ENCODE measurements around the gene FAM120B. TPM values are rescaled to one million over a fixed set of nuclear protein-coding genes. Genes with fewer than 3 reads are reported as not detected.

The FAM120B gene
- total RNA-seq, 4 donors from 2014 or later: 21.8 to 25.7 (median 22.7) TPM

DNA sequence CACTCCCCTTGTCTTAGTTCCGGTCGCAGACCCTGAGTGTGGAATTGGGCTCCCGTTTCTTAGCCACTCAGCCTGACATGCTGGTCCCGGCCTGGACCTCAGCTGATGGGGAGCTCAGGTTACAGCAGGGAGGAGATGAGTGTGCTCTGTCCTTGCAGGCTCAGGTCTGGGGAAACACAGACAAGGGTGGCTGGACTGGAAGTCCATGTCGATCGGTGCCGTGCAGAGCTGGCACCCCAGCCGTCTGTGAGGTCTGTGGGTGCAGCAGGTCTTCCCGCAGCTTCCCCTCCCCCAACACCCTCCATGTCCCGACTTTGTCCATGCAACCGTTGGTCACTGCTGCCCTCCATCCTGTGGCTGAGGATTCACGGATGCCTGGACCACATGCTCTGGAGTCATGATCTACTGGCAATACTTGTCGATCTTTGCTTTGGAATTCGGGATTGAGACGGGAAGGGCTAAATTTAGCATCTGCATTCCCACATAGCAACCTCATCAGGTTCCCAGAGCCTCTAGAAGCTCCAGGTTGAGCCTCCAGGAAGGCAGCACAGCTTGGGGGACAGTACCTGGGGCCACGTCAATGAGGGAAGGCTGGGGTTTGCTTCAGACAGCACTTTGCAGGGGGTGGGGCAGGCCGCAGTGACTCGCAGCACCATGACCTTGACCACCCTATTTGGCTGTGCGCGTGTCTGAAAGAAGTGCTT lies 127.7 kb downstream of the FAM120B start:
- 80 to 82% methylated on average over 18 to 19 of the region's 20 CpGs for WGBS, 2 donors
- no peak for TF ChIP-seq POLR2A (IDR thresholded peaks at IDR 0.05)
- TF ChIP-seq, protein P1, sequence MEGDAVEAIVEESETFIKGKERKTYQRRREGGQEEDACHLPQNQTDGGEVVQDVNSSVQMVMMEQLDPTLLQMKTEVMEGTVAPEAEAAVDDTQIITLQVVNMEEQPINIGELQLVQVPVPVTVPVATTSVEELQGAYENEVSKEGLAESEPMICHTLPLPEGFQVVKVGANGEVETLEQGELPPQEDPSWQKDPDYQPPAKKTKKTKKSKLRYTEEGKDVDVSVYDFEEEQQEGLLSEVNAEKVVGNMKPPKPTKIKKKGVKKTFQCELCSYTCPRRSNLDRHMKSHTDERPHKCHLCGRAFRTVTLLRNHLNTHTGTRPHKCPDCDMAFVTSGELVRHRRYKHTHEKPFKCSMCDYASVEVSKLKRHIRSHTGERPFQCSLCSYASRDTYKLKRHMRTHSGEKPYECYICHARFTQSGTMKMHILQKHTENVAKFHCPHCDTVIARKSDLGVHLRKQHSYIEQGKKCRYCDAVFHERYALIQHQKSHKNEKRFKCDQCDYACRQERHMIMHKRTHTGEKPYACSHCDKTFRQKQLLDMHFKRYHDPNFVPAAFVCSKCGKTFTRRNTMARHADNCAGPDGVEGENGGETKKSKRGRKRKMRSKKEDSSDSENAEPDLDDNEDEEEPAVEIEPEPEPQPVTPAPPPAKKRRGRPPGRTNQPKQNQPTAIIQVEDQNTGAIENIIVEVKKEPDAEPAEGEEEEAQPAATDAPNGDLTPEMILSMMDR (IDR thresholded peaks at IDR 0.05): no peak
- no peak overlapping the region for H3K4me3 ChIP-seq (ENCODE audit: low read depth, poor library complexity, severe bottlenecking)
- peak in 1 of 2 donors; percentile 70 for DNase-seq (ENCODE audit: low spot score in 2 of 2)
- intact Hi-C loops (cut with DNase I; ENCODE audit: low total_unique reads): loop anchor here (5.0 kb wide), 1 partner anchor 992 kb away; no protein-coding TSS in a partner anchor

- TF ChIP-seq, protein P1 (IDR thresholded peaks at IDR 0.05): no peak
- TF ChIP-seq POLR2A (IDR thresholded peaks at IDR 0.05): no peak
- 83 to 85% methylated on average over 16 to 17 of the region's 17 CpGs for WGBS, 2 donors
- intact Hi-C loops (cut with DNase I; ENCODE audit: low total_unique reads): loop anchor here (5.0 kb wide), 1 partner anchor 992 kb away; no protein-coding TSS in a partner anchor
- DNase-seq (ENCODE audit: low spot score in 2 of 2): peak in 1 of 2 donors; percentile 76
- no peak overlapping the region for H3K4me3 ChIP-seq (ENCODE audit: low read depth, poor library complexity, severe bottlenecking)
Measured at GRCh38 chr6:170434821-170435155, 128.2 kb downstream of the FAM120B start.

- no peak for DNase-seq (ENCODE audit: low spot score in 2 of 2)
- no peak overlapping the region for H3K4me3 ChIP-seq (ENCODE audit: low read depth, poor library complexity, severe bottlenecking)
- TF ChIP-seq, protein P1 (IDR thresholded peaks at IDR 0.05): no peak
- no peak for TF ChIP-seq POLR2A (IDR thresholded peaks at IDR 0.05)
- 79 to 100% methylated on average over 1 of the region's 1 CpG for WGBS, 2 donors
- intact Hi-C loops (cut with DNase I; ENCODE audit: low total_unique reads): no loop called here
Measured at GRCh38 chr6:170435766-170436165, 129.2 kb downstream of the FAM120B start.

GRCh38 chr6:170436209-170436809 lies 129.8 kb downstream of the FAM120B start:
- WGBS, 2 donors: 83 to 88% methylated on average over 3 of the region's 3 CpGs
- no peak for DNase-seq (ENCODE audit: low spot score in 2 of 2)
- no peak for TF ChIP-seq POLR2A (IDR thresholded peaks at IDR 0.05)
- TF ChIP-seq, protein P1 (IDR thresholded peaks at IDR 0.05): no peak
- no peak overlapping the region for H3K4me3 ChIP-seq (ENCODE audit: low read depth, poor library complexity, severe bottlenecking)
- intact Hi-C loops (cut with DNase I; ENCODE audit: low total_unique reads): no loop called here

DNA sequence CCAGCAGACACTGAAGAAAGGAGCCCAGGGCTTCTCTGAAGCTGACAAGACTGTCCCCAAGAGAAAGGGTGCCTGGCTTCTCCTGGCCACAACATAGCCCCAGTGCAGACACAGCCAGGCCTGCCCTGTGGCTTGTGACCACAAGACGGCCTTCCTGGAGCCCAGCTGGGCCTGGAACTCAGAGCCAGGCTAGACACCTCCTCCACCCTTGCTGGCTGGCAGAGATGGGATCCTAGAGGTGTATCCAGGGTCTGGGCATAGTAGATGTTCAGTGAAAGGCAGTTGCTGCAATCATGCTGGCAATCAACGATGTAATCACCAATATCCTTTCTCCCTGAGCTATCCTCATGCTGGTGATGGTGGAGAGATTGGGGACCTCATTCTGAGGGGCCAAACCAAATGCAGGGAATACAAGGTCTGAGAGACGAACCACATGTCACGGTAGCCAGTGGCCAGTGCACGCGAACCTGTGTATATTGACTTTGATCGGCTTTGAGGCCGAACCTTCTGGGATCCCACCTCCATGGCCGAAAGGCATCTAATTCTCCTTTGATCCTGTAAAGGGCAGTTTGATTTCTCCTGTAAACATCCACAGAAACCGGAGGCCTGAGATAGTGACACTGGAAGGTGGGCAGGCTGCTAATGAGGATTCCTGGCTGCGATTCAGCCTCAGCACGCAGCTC lies 131.3 kb downstream of the FAM120B start:
- H3K4me3 ChIP-seq (ENCODE audit: low read depth, poor library complexity, severe bottlenecking): no peak overlapping the region
- TF ChIP-seq, protein P1 (IDR thresholded peaks at IDR 0.05): no peak
- TF ChIP-seq POLR2A (IDR thresholded peaks at IDR 0.05): no peak
- intact Hi-C loops (cut with DNase I; ENCODE audit: low total_unique reads): no loop called here
- WGBS, 2 donors: 65 to 69% methylated on average over 11 to 12 of the region's 12 CpGs
- DNase-seq (ENCODE audit: low spot score in 2 of 2): peak in 1 of 2 donors; percentile 81
